ELR (cell line): ENCODE results near the gene CGB7.
"Not testable (repeated sequence)": the region's sequence is repeated elsewhere in the genome, so short reads cannot be mapped to it uniquely, and the experiment has no call there.

Experiments
- DNase-seq: peaks from one replicate; pipeline ENCODE4 v3.0.0-alpha.2; 2015; ENCODE audit warnings: low read depth

Gene CGB7

GRCh38 chr19:49073514-49074378, 16.2 kb upstream of the CGB7 start:
- peak; percentile 47 for DNase-seq

- DNase-seq = no peak
These were observed 14.5 kb upstream of the CGB7 start for GRCh38 chr19:49071860-49072547.

GRCh38 chr19:49070416-49070815, 12.9 kb upstream of the CGB7 start:
- no peak for DNase-seq

- DNase-seq = peak; percentile 40
These were observed 11.5 kb upstream of the CGB7 start for GRCh38 chr19:49069026-49069425.

GRCh38 chr19:49067554-49067953, 10.0 kb upstream of the CGB7 start:
- no peak for DNase-seq

GRCh38 chr19:49065905-49066512, 8.5 kb upstream of the CGB7 start:
- DNase-seq = no peak

GRCh38 chr19:49064768-49065611, 7.4 kb upstream of the CGB7 start, which contains the start of gene NTF4:
NTF4 (minus strand) TSS chr19:49064818; CDS start chr19:49061997, 2,821 bp downstream.
- peak; percentile 40 for DNase-seq

GRCh38 chr19:49064029-49064629, 6.6 kb upstream of the CGB7 start:
- no peak for DNase-seq

- no peak for DNase-seq
These were observed 3.9 kb upstream of the CGB7 start for GRCh38 chr19:49061445-49061844.

- DNase-seq = no peak
These were observed 3.5 kb upstream of the CGB7 start for GRCh38 chr19:49061000-49061399.

- no peak for DNase-seq
These were observed 1.5 kb upstream of the CGB7 start for GRCh38 chr19:49059053-49059452.

- peak; percentile 51 for DNase-seq
These were observed 1.0 kb upstream of the CGB7 start for GRCh38 chr19:49058562-49058961.

- peak; percentile 36 for DNase-seq
These were observed 500 bp downstream of the CGB7 start for GRCh38 chr19:49056902-49057596.

GRCh38 chr19:49056101-49056901, 1.2 kb downstream of the CGB7 start:
- peak; percentile 76 for DNase-seq

GRCh38 chr19:49050376-49051033, 7.0 kb downstream of the CGB7 start:
- DNase-seq = peak; percentile 88

- not testable (repeated sequence) for DNase-seq
These were observed 7.7 kb downstream of the CGB7 start for GRCh38 chr19:49049834-49050233.

GRCh38 chr19:49049011-49049410, 8.5 kb downstream of the CGB7 start, which contains the start of gene CGB8:
CGB8 (minus strand) TSS chr19:49049111; CDS start chr19:49048739, 372 bp downstream.
- not testable (repeated sequence) for DNase-seq

GRCh38 chr19:49043548-49043947, 14.0 kb downstream of the CGB7 start, which contains the start of gene CGB5:
CGB5 (plus strand) TSS chr19:49043848; CDS start chr19:49044210, 362 bp downstream.
- DNase-seq = not testable (repeated sequence)

- DNase-seq = not testable (repeated sequence)
These were observed 14.9 kb downstream of the CGB7 start for GRCh38 chr19:49042666-49043065.
